Activated CD4-positive, alpha-beta T cell treated with anti-CD3 and anti-CD28 coated beads for 48 hours (primary cell): ENCODE data around the gene AMPH.
"Not testable (repeated sequence)": the region's sequence is repeated elsewhere in the genome, so short reads cannot be mapped to it uniquely, and the experiment has no call there.

Experiments used
- DNase-seq: peaks from one replicate; pipeline ENCODE4 v3.0.0-alpha.2; 2020

AMPH gene

GRCh38 chr7:38345299-38346172, 285.6 kb downstream of the AMPH start:
- peak; percentile 48 for DNase-seq

- not testable (repeated sequence) for DNase-seq
These were observed 286.4 kb downstream of the AMPH start for GRCh38 chr7:38344741-38345140.

- DNase-seq = not testable (repeated sequence)
These were observed 289.0 kb downstream of the AMPH start for GRCh38 chr7:38342135-38342534.

DNA sequence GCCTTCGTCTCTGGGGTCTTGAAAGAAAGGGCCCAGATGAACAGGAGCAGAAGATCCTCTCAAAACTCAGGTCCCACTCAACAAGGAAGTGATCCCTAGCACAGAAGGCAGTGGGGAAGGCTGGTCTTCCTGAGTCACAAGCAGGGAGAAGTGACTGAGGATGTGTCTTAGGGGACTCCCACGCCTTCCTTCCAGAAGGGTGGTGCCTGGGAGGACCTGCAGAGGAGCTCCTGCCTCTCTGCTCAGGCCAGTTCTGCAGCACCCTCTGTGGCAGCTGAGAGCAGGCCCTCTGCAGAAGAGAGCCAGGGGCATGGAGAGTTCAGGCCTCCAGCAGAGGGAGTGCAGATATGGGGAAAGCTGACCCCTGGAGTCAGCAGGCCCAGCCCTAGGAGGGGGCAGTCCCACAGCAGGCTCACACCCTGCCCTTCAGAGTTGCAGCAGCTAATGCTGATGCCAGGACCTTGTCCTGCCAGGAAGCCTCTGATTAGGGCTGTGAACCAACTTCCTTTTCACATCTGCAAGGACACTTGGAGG, 289.9 kb downstream of the AMPH start:
- not testable (repeated sequence) for DNase-seq

DNA sequence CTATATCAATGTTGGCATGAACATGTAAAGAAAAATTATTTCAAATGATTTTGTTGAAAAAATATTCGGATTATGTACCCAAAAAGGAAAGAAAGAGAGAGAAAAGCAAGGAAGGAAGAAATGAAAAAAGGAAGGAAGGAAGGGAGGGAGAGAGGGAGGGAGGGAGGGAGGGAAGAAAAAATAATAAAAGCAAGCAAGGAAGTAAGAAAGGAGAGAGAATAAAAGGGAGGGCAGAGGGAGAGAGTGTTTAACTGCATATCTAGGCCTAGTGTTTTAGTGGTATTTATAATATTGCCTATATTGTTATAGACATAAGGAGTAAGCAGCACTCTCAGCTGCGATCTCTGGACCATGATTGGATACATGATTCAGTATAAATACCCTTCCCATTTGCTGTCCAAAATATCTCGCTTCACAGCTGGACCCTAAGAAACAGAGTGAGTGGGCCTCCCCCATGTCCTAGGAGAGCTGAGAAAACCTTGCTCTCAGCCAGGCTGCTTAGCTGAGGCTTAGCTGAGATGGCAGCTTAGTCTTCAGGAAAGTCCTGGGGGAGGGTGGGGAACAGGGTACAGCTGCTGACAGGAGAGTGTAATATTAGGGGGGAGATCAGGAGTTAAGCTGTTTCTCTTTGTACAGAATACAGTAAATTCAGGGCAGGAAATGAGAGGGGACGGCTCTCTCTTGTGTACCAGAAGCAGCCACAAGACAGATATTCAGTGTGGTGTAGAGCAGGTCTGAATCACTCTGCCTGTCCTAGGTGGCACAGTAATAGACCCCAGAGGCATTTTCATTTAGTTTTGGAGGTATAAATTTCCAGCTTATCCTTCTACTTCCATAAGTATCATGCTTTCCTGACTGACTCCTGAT, 291.0 kb downstream of the AMPH start:
- DNase-seq = no peak

GRCh38 chr7:38336148-38336515, 295.0 kb downstream of the AMPH start:
- not testable (repeated sequence) for DNase-seq

GRCh38 chr7:38335492-38336147, 295.6 kb downstream of the AMPH start:
- peak; percentile 86 for DNase-seq

DNA sequence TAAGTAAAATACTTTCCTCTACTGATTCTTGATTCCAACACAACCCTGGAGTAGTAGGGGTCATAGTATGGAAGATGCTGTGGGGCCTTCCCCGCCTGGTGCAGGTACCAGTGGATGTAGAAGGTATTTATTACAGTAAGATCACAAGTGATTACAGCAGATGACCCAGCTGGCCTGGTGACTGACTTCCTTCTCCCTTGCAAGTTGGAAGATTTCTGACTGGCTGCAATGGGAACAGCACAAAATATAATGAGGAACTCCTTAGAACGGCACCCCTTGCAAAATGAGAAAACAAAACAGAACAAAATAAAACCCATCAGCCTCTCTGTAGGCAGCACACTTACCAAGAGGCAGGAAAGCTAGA, 296.1 kb downstream of the AMPH start:
- no peak for DNase-seq

GRCh38 chr7:38334163-38334562, 297.0 kb downstream of the AMPH start:
- no peak for DNase-seq
